ENCODE results near the gene U2AF2. TPM values are rescaled to one million over a fixed set of nuclear protein-coding genes. Genes with fewer than 3 reads are reported as not detected.
A peak's percentile ranks its signal among the peaks of the same experiment; 100 is the strongest.

Gene U2AF2
- total RNA-seq, 4 donors from 2014 or later = 115 to 242 (median 141) TPM

GRCh38 chr19:55671054-55671378, 16.2 kb downstream of the U2AF2 start:
- Histone ChIP-seq H3K27ac (no peak overlapping the region), H3K27me3 (no peaks in the 10 kb centered on the region), H3K36me3 (peaks cover 6 to 71% (median 40%) of the 10 kb centered on the region in 3 donors), H3K4me1 (peaks cover 0 to 29% (median 10%) of the 10 kb centered on the region in 4 donors), H3K4me3 (no peak overlapping the region), H3K9me3 (no peaks in the 10 kb centered on the region)
- no peak for DNase-seq (ENCODE audit: low spot score in 2 of 2)
- TF ChIP-seq POLR2A (IDR thresholded peaks at IDR 0.05) (no peak), CTCF (IDR thresholded peaks at IDR 0.05) (no peak), EP300 (IDR thresholded peaks at IDR 0.05) (no peak)
- WGBS, 2 donors = 75 to 81% methylated on average over 2 of the region's 2 CpGs

GRCh38 chr19:55672418-55672817, 17.6 kb downstream of the U2AF2 start:
- DNase-seq (ENCODE audit: low spot score in 2 of 2) = no peak
- TF ChIP-seq POLR2A (IDR thresholded peaks at IDR 0.05) = no peak
- TF ChIP-seq EP300 (IDR thresholded peaks at IDR 0.05) = no peak
- TF ChIP-seq CTCF (IDR thresholded peaks at IDR 0.05) = no peak
- H3K36me3 ChIP-seq = peaks cover 6 to 58% (median 34%) of the 10 kb centered on the region in 3 donors
- WGBS, 2 donors = 86% methylated on average over 5 of the region's 5 CpGs
- no peaks in the 10 kb centered on the region for H3K9me3 ChIP-seq
- H3K4me1 ChIP-seq = peaks cover 0 to 43% (median 24%) of the 10 kb centered on the region in 4 donors
- H3K4me3 ChIP-seq = no peak overlapping the region
- no peaks in the 10 kb centered on the region for H3K27me3 ChIP-seq
- H3K27ac ChIP-seq = no peak overlapping the region

- TF ChIP-seq POLR2A (IDR thresholded peaks at IDR 0.05) (no peak), EP300 (IDR thresholded peaks at IDR 0.05) (no peak), CTCF (IDR thresholded peaks at IDR 0.05) (no peak)
- Histone ChIP-seq H3K9me3 (no peaks in the 10 kb centered on the region), H3K27ac (no peak overlapping the region), H3K4me3 (no peak overlapping the region), H3K36me3 (peaks cover 5 to 58% (median 33%) of the 10 kb centered on the region in 3 donors), H3K27me3 (no peaks in the 10 kb centered on the region), H3K4me1 (peaks cover 0 to 54% (median 28%) of the 10 kb centered on the region in 4 donors)
- 74 to 75% methylated on average over 9 of the region's 9 CpGs for WGBS, 2 donors
- no peak for DNase-seq (ENCODE audit: low spot score in 2 of 2)
These were observed 18.6 kb downstream of the U2AF2 start for GRCh38 chr19:55673465-55673864.

GRCh38 chr19:55673889-55674288, 19.1 kb downstream of the U2AF2 start:
- H3K36me3 ChIP-seq = peaks cover under 1 to 58% (median 33%) of the 10 kb centered on the region in 3 donors
- H3K27ac ChIP-seq = peak overlapping the region in 3 of 4 donors; percentile 89 to 94 (median 92)
- DNase-seq (ENCODE audit: low spot score in 2 of 2) = no peak
- 71 to 73% methylated on average over 15 of the region's 15 CpGs for WGBS, 2 donors
- TF ChIP-seq EP300 (IDR thresholded peaks at IDR 0.05) (no peak), POLR2A (IDR thresholded peaks at IDR 0.05) (no peak), CTCF (IDR thresholded peaks at IDR 0.05) (no peak)
- no peaks in the 10 kb centered on the region for H3K9me3 ChIP-seq
- no peak overlapping the region for H3K4me3 ChIP-seq
- no peaks in the 10 kb centered on the region for H3K27me3 ChIP-seq
- peaks cover 0 to 58% (median 31%) of the 10 kb centered on the region in 4 donors for H3K4me1 ChIP-seq

- Histone ChIP-seq H3K36me3 (peaks cover 0 to 58% (median 33%) of the 10 kb centered on the region in 3 donors), H3K27ac (peak overlapping the region in 3 of 4 donors; percentile 89 to 94 (median 92)), H3K4me3 (peak overlapping the region; percentile 70 to 90 (median 80)), H3K27me3 (no peaks in the 10 kb centered on the region), H3K9me3 (no peaks in the 10 kb centered on the region), H3K4me1 (peaks cover 0 to 64% (median 33%) of the 10 kb centered on the region in 4 donors)
- no peak for TF ChIP-seq POLR2A (IDR thresholded peaks at IDR 0.05)
- no peak for TF ChIP-seq EP300 (IDR thresholded peaks at IDR 0.05)
- no peak for TF ChIP-seq CTCF (IDR thresholded peaks at IDR 0.05)
- no peak for DNase-seq (ENCODE audit: low spot score in 2 of 2)
- 19 to 21% methylated on average over 15 to 17 of the region's 17 CpGs for WGBS, 2 donors
These were observed 19.6 kb downstream of the U2AF2 start for GRCh38 chr19:55674459-55674840.
